Karpas-422 (cell line): ENCODE measurements around the gene CDK14. TPM values are rescaled to one million over a fixed set of nuclear protein-coding genes. Genes with fewer than 3 reads are reported as not detected.
A peak's percentile ranks its signal among the peaks of the same experiment; 100 is the strongest.
"Not testable (repeated sequence)": the region's sequence is repeated elsewhere in the genome, so short reads cannot be mapped to it uniquely, and the experiment has no call there.

Source experiments
- DNase-seq: peaks from one replicate; pipeline ENCODE4 v3.0.0-alpha.2; 2015
- H2AFZ ChIP-seq: fragments of 200-600 bp; sonication (generic); 2 replicates; pipeline ENCODE4 v1.6.1; 2014; ENCODE audit warnings: antibody characterized with exemption, low read length, mixed read lengths
- H3K27ac ChIP-seq: fragments of 200-600 bp; sonication (generic); 2 replicates; pipeline ENCODE4 v1.5.1; 2014; ENCODE audit warnings: mild to moderate bottlenecking, low read length, moderate library complexity
- H3K27me3 ChIP-seq: fragments of 200-600 bp; sonication (generic); 2 replicates; pipeline ENCODE4 v1.6.1; 2014; ENCODE audit warnings: low read length, mixed read lengths
- H3K36me3 ChIP-seq: fragments of 200-600 bp; sonication (generic); 2 replicates; pipeline ENCODE4 v1.6.1; 2014; ENCODE audit warnings: low read length, mixed read lengths; ENCODE audit not compliant: insufficient read depth
- H3K4me1 ChIP-seq: fragments of 200-600 bp; sonication (generic); 2 replicates; pipeline ENCODE4 v1.6.1; 2014; ENCODE audit warnings: mild to moderate bottlenecking, low read length, mixed read lengths
- H3K4me2 ChIP-seq: fragments of 200-600 bp; sonication (generic); 2 replicates; pipeline ENCODE4 v1.6.1; 2014; ENCODE audit warnings: low read length, low read depth, mild to moderate bottlenecking; ENCODE audit not compliant: poor library complexity, severe bottlenecking
- H3K4me3 ChIP-seq: fragments of 200-600 bp; sonication (generic); 2 replicates; pipeline ENCODE4 v1.5.1; 2014; ENCODE audit warnings: mild to moderate bottlenecking, antibody characterized with exemption, low read length, mixed read lengths
- H3K79me2 ChIP-seq: fragments of 200-600 bp; sonication (generic); 2 replicates; pipeline ENCODE4 v1.6.1; 2014; ENCODE audit warnings: mild to moderate bottlenecking, low read length, mixed read lengths
- H3K9ac ChIP-seq: fragments of 200-600 bp; sonication (generic); 2 replicates; pipeline ENCODE4 v1.6.0; 2014; ENCODE audit warnings: low read length
- H3K9me2 ChIP-seq: fragments of 200-600 bp; sonication (generic), shearing (Covaris generic); replicated peaks from 2 replicates; pipeline ENCODE4 v1.6.0; 2014; ENCODE audit warnings: mild to moderate bottlenecking, low read length, moderate library complexity; ENCODE audit not compliant: insufficient read depth
- H3K9me3 ChIP-seq: fragments of 300-700, 200-600 bp; sonication (generic); 2 replicates; pipeline ENCODE4 v1.6.1; 2014; ENCODE audit warnings: low read length, mixed read lengths
- H4K20me1 ChIP-seq: fragments of 200-600 bp; sonication (generic); 2 replicates; pipeline ENCODE4 v1.6.1; 2014; ENCODE audit warnings: mild to moderate bottlenecking, antibody characterized with exemption, low read length, low read depth; ENCODE audit not compliant: insufficient read depth
- total RNA-seq: library from RNA; depleted of rRNA; stranded (reverse); fragments of >200 nt; shearing (Covaris generic); gene quantifications from 2 replicates; pipeline ENCODE4 v1.2.3, GENCODE V29; 2014; ENCODE audit warnings: low replicate concordance

Gene CDK14
- total RNA-seq, 1 experiment from 2014 or later, result 121 TPM

DNA sequence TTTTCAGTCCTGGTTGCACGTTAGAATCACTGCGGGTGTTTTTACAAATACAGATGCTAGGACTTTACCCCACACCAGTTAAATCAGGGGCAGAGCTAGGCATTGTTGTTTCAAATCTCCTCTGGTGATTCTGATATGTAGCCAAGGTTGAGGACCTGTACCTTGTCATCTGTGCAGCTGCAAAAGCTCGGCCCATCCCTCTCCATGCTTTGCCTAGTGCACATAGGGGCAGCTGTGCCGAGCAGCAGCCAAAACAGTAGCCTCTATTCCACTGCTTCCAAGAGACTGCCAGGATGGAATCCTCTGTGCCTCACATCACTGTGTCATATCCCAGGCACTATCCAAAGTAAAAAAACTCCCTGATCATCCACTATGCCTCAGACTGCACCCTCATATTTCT, 181.3 kb downstream of the CDK14 start:
- Histone ChIP-seq H4K20me1 (no peaks in the 10 kb centered on the region), H3K4me1 (peaks cover 57% of the 10 kb centered on the region), H3K4me3 (peak overlapping the region; percentile 3; the same call in 1 of the 2 replicates), H3K36me3 (peaks cover 18% of the 10 kb centered on the region), H3K79me2 (peaks cover 75% of the 10 kb centered on the region), H3K4me2 (peak overlapping the region; percentile 59), H3K9me3 (no peaks in the 10 kb centered on the region), H3K27me3 (no peaks in the 10 kb centered on the region), H2AFZ (no peak overlapping the region), H3K27ac (peak overlapping the region; percentile 83), H3K9ac (peak overlapping the region; percentile 48), H3K9me2 (no peaks in the 10 kb centered on the region)
- DNase-seq, result peak; percentile 67

- Histone ChIP-seq H3K4me3 (peak overlapping the region; percentile 3; the same call in 1 of the 2 replicates), H3K27ac (peak overlapping the region; percentile 83), H3K27me3 (no peaks in the 10 kb centered on the region), H3K36me3 (peaks cover 22% of the 10 kb centered on the region), H4K20me1 (no peaks in the 10 kb centered on the region), H3K79me2 (peaks cover 75% of the 10 kb centered on the region), H3K4me1 (peaks cover 53% of the 10 kb centered on the region), H3K4me2 (peak overlapping the region; percentile 59), H3K9me2 (no peaks in the 10 kb centered on the region), H3K9me3 (no peaks in the 10 kb centered on the region), H2AFZ (no peak overlapping the region), H3K9ac (peak overlapping the region; percentile 48)
- DNase-seq, result no peak
These were observed 181.8 kb downstream of the CDK14 start for GRCh38 chr7:90777886-90778285.

DNA sequence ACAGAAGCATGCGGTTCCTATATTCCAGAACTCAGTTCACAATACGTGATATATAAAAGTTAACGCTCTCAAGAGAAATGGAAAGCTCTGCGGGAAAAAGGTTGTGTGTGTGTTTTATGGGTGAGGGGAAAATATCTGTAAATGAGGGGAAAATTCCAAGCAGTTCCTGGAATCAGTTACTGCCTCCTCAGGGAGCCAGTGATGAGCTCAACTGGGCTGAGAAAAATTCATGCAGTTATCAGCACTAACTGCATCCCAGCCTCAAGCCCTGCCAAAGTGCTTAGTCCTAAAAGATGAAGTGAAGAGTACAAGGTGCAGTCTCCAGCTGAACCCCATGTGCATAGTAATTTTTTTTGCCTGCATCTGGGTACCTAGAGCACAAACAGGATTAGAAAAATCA, 191.9 kb downstream of the CDK14 start:
- Histone ChIP-seq H2AFZ (no peak overlapping the region), H3K4me2 (no peak overlapping the region), H3K9me3 (no peaks in the 10 kb centered on the region), H3K36me3 (peaks cover 48% of the 10 kb centered on the region), H3K4me1 (peaks cover 10% of the 10 kb centered on the region), H3K9me2 (no peaks in the 10 kb centered on the region), H4K20me1 (no peaks in the 10 kb centered on the region), H3K4me3 (no peak overlapping the region), H3K79me2 (peaks cover 88% of the 10 kb centered on the region), H3K9ac (no peak overlapping the region), H3K27ac (peak overlapping the region; percentile 12; the same call in 1 of the 2 replicates), H3K27me3 (no peaks in the 10 kb centered on the region)
- DNase-seq, result no peak

DNA sequence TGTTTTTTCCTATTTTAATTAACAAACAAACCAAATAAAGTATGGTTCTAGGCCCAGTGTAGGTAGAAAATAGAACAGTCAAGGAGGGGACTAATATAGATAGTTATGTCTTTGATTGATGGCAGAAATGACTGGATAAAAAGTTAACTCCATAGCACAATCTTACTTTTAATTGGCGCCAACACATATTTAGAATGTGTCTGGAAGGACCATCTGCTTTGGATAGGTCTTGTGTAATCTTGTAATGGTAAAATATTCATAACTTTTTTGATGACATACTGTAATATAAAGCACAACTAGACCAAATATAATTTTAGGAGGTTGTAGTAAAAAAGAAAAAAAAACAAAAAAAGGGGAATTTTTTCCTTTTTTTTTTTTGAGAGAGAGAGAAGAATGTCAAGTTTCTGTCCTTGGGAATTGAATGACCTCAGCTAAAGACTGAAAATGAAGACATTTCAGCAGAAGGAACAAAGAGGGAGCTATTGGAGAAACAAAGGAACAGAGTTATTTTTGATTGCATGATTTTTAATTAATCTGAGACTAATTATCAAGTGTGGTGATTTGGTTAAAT, 193.7 kb downstream of the CDK14 start:
- H2AFZ ChIP-seq, result no peak overlapping the region
- peaks cover 6% of the 10 kb centered on the region; the same call in 1 of the 2 replicates for H3K9me3 ChIP-seq
- H3K27ac ChIP-seq, result no peak overlapping the region
- peaks cover 41% of the 10 kb centered on the region for H3K36me3 ChIP-seq
- H3K4me2 ChIP-seq, result no peak overlapping the region
- peaks cover 83% of the 10 kb centered on the region for H3K79me2 ChIP-seq
- H3K9me2 ChIP-seq, result no peaks in the 10 kb centered on the region
- H3K9ac ChIP-seq, result no peak overlapping the region
- peaks cover 10% of the 10 kb centered on the region for H3K4me1 ChIP-seq
- peak; percentile 39 for DNase-seq
- H4K20me1 ChIP-seq, result no peaks in the 10 kb centered on the region
- H3K27me3 ChIP-seq, result no peaks in the 10 kb centered on the region
- H3K4me3 ChIP-seq, result no peak overlapping the region

DNA sequence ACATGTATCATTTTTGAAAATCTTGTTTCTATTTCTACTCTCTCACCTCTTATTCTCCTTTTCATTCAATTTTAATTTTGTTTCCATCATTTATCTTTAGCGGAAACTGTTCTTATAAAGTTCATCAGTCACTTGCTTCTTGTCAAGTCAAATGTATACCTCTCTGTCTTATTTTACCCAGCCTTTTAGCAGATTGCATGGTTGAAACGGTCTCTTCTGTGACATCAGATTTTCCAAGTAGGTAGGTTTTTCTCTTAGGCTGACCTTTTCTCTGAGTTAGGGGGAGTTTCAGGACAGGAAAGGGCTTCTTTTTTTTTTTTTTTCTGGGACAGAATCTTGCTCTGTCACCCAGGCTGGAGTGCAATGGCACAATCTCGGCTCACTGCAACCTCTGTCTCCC, 195.5 kb downstream of the CDK14 start:
- peaks cover 45% of the 10 kb centered on the region for H3K36me3 ChIP-seq
- no peaks in the 10 kb centered on the region for H3K9me2 ChIP-seq
- H2AFZ ChIP-seq, result no peak overlapping the region
- peaks cover 7% of the 10 kb centered on the region for H3K4me1 ChIP-seq
- no peak for DNase-seq
- H3K4me3 ChIP-seq, result no peak overlapping the region
- no peaks in the 10 kb centered on the region for H4K20me1 ChIP-seq
- H3K9me3 ChIP-seq, result peaks cover 6% of the 10 kb centered on the region; the same call in 1 of the 2 replicates
- no peaks in the 10 kb centered on the region for H3K27me3 ChIP-seq
- no peak overlapping the region for H3K27ac ChIP-seq
- H3K4me2 ChIP-seq, result no peak overlapping the region
- peaks cover 83% of the 10 kb centered on the region for H3K79me2 ChIP-seq
- no peak overlapping the region for H3K9ac ChIP-seq

GRCh38 chr7:90792301-90792700, 196.2 kb downstream of the CDK14 start:
- H2AFZ ChIP-seq, result no peak overlapping the region
- no peak overlapping the region for H3K4me3 ChIP-seq
- H3K4me2 ChIP-seq, result no peak overlapping the region
- H3K9me2 ChIP-seq, result no peaks in the 10 kb centered on the region
- H3K9ac ChIP-seq, result no peak overlapping the region
- peaks cover 7% of the 10 kb centered on the region for H3K4me1 ChIP-seq
- no peaks in the 10 kb centered on the region for H3K27me3 ChIP-seq
- no peak for DNase-seq
- no peaks in the 10 kb centered on the region for H4K20me1 ChIP-seq
- H3K79me2 ChIP-seq, result peaks cover 85% of the 10 kb centered on the region
- H3K9me3 ChIP-seq, result peaks cover 6% of the 10 kb centered on the region; the same call in 1 of the 2 replicates
- no peak overlapping the region for H3K27ac ChIP-seq
- H3K36me3 ChIP-seq, result peaks cover 48% of the 10 kb centered on the region

DNA sequence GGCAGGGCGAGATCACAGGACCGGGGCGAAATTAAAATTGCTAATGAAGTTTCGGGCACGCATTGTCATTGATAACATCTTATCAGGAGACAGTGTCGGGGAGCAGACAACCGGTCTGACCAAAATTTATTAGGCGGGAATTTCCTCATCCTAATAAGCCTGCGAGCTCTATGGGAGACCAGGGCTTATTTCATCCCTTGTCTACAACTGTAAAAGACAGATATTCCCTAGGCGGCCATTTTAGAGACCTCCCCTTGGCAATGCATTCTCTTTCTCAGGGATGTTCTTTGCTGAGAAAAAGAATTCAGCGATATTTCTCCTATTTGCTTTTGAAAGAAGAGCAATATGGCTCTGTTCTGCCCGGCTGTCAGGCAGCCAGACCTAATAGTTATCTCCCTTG, 198.1 kb downstream of the CDK14 start:
- not testable (repeated sequence) for H3K27me3 ChIP-seq, H4K20me1 ChIP-seq, H3K27ac ChIP-seq, H3K9me3 ChIP-seq, DNase-seq, H3K9me2 ChIP-seq, H3K9ac ChIP-seq, H3K4me3 ChIP-seq, H2AFZ ChIP-seq, H3K4me1 ChIP-seq, H3K4me2 ChIP-seq
- Histone ChIP-seq H3K79me2 (peaks cover 86% of the 10 kb centered on the region), H3K36me3 (peaks cover 52% of the 10 kb centered on the region)

- peaks cover 6% of the 10 kb centered on the region; the same call in 1 of the 2 replicates for H3K9me3 ChIP-seq
- H3K27me3 ChIP-seq, result no peaks in the 10 kb centered on the region
- H3K36me3 ChIP-seq, result peaks cover 47% of the 10 kb centered on the region
- no peak for DNase-seq
- no peak overlapping the region for H3K4me3 ChIP-seq
- no peaks in the 10 kb centered on the region for H3K9me2 ChIP-seq
- no peaks in the 10 kb centered on the region for H3K4me1 ChIP-seq
- H3K79me2 ChIP-seq, result peaks cover 89% of the 10 kb centered on the region
- H3K27ac ChIP-seq, result no peak overlapping the region
- H3K4me2 ChIP-seq, result no peak overlapping the region
- H2AFZ ChIP-seq, result no peak overlapping the region
- no peak overlapping the region for H3K9ac ChIP-seq
- no peaks in the 10 kb centered on the region for H4K20me1 ChIP-seq
These were observed 201.5 kb downstream of the CDK14 start for GRCh38 chr7:90797596-90797995.
